Epidermal melanocyte (primary cell): ENCODE results near the gene SLC37A1.

Experiments
- DNase-seq: peaks from one replicate; pipeline ENCODE4 v3.0.0; 2011; ENCODE audit warnings: low spot score; ENCODE audit not compliant: insufficient read length

The SLC37A1 gene

GRCh38 chr21:42558846-42559245, 45.2 kb downstream of the SLC37A1 start:
- DNase-seq: no peak

GRCh38 chr21:42559326-42559725, 45.7 kb downstream of the SLC37A1 start:
- no peak for DNase-seq

GRCh38 chr21:42560517-42561179, 47.0 kb downstream of the SLC37A1 start:
- no peak for DNase-seq

GRCh38 chr21:42561762-42562650, 48.4 kb downstream of the SLC37A1 start:
- DNase-seq: no peak

GRCh38 chr21:42562816-42563215, 49.2 kb downstream of the SLC37A1 start:
- DNase-seq: no peak

- no peak for DNase-seq
Measured at GRCh38 chr21:42563261-42563660, 49.6 kb downstream of the SLC37A1 start.

- no peak for DNase-seq
Measured at GRCh38 chr21:42563686-42564085, 50.0 kb downstream of the SLC37A1 start.

- no peak for DNase-seq
Measured at GRCh38 chr21:42564561-42564971, 50.9 kb downstream of the SLC37A1 start.

- no peak for DNase-seq
Measured at GRCh38 chr21:42565206-42565810, 51.7 kb downstream of the SLC37A1 start.

- DNase-seq: no peak
Measured at GRCh38 chr21:42565886-42566523, 52.4 kb downstream of the SLC37A1 start.

GRCh38 chr21:42566524-42567213, 53.0 kb downstream of the SLC37A1 start:
- DNase-seq: no peak

GRCh38 chr21:42567214-42567555, 53.5 kb downstream of the SLC37A1 start:
- no peak for DNase-seq

GRCh38 chr21:42567861-42568260, 54.2 kb downstream of the SLC37A1 start:
- no peak for DNase-seq

- DNase-seq: no peak
Measured at GRCh38 chr21:42568376-42568775, 54.7 kb downstream of the SLC37A1 start.

GRCh38 chr21:42568866-42569731, 55.4 kb downstream of the SLC37A1 start:
- no peak for DNase-seq

GRCh38 chr21:42569732-42570301, 56.2 kb downstream of the SLC37A1 start:
- no peak for DNase-seq

GRCh38 chr21:42570362-42570761, 56.7 kb downstream of the SLC37A1 start:
- DNase-seq: no peak

GRCh38 chr21:42570841-42571387, 57.3 kb downstream of the SLC37A1 start:
- no peak for DNase-seq

GRCh38 chr21:42571391-42572150, 57.9 kb downstream of the SLC37A1 start:
- no peak for DNase-seq
